OCI-LY1 (cell line): Measurements from ENCODE around the gene RAB3C.

Experiments used
- CTCF ChIP-seq: fragments of 200-600 bp; sonication (generic), shearing (Covaris generic); IDR thresholded peaks from 2 replicates; pipeline ENCODE4 v1.5.1; 2017; ENCODE audit warnings: mild to moderate bottlenecking, antibody characterized with exemption, low read length, moderate library complexity, mixed read lengths
- EZH2 ChIP-seq: fragments of 200-600 bp; sonication (generic), shearing (Covaris generic); IDR thresholded peaks from 2 replicates; pipeline ENCODE4 v1.8.0; 2017; ENCODE audit warnings: borderline replicate concordance, mixed run types, mild to moderate bottlenecking, antibody characterized with exemption, low read length, moderate library complexity, mixed read lengths

DNA sequence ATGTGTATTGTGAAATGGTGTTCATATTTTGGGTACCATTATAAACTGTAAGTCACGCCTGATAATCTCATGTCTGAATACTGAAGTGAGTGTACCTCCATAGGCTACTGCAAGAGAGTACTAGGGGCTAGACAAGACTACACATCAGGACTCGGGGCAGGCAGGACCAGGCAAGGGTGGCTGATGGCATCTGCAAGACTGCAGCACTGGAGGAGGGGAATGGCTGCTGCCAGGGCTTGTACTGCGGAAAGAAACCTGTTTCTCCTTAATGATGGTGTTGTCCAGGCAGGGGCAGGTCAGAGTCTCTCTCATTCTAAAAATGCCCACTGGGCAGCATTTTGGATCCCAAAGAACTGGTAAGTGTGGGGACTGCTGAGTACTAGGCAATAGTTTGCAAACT lies 172.5 kb downstream of the RAB3C start:
- TF ChIP-seq CTCF (no peak), EZH2 (no peak)
